ENCODE results near the gene TMEM169.

The TMEM169 gene

DNA sequence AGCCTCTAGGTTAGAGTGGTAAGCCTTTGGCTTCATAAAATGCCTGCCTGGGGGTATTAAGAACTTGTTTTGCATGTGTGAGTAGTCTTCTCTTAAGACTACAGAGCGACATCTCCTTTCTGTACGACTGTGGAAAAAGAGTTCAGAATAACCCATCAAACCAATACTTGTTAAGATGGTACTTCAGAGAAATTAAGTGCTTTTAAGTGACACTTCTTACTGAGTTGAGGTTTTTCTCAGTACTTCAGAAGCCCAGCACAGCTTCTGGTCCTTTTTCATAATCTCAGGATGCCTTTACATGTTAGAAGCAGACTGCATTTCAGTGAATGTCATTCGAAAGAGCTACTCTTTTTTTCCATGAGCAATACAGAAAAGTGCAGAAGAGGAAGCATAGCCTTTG, 38.3 kb downstream of the TMEM169 start:
- no peak for DNase-seq (ENCODE audit: low read depth, low spot score)
- Histone ChIP-seq H3K9me3 (ENCODE audit: low read depth, low read length) (no peaks in the 10 kb centered on the region), H3K36me3 (ENCODE audit: insufficient read depth, low read length) (peaks cover 100% of the 10 kb centered on the region), H3K9ac (ENCODE audit: insufficient read length) (peak overlapping the region; percentile 33), H3K27ac (peak overlapping the region; percentile 69), H3K4me3 (peak overlapping the region; percentile 41; the same call in 1 of the 2 replicates)
- TF ChIP-seq POLR2AphosphoS5 (IDR thresholded peaks at IDR 0.05; ENCODE audit: borderline replicate concordance, low read depth, low read length): peak; percentile 21; the same call in 1 of the 2 replicates
- TF ChIP-seq FOXP2 (optimal IDR thresholded peaks at IDR 0.05; ENCODE audit: control extremely low read depth, extremely low read length, insufficient read depth): no peak

DNA sequence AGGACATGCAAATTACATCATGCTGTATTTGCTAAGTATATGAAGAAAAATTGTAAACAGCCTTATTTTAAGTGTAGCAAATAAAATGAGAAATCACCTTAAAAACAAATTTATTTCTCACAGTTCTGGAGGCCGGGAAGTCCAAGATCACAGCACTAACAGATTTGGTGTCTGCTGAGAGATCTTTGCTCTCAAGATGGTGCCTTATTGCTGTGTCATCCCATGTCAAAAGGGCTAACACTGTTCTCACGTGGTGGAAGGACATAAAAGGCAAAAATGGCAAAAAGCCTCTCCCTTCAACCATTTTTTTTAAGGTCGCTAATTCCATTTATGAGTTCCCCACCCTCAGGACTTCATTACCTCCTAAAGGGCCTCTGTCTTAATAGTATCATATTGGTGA, 39.5 kb downstream of the TMEM169 start:
- H3K36me3 ChIP-seq (ENCODE audit: insufficient read depth, low read length): peaks cover 100% of the 10 kb centered on the region
- TF ChIP-seq EZH2 (IDR thresholded peaks at IDR 0.05) (no peak), FOXP2 (optimal IDR thresholded peaks at IDR 0.05; ENCODE audit: control extremely low read depth, extremely low read length, insufficient read depth) (no peak), POLR2AphosphoS5 (IDR thresholded peaks at IDR 0.05; ENCODE audit: borderline replicate concordance, low read depth, low read length) (no peak)
- no peak for DNase-seq (ENCODE audit: low read depth, low spot score)
- no peak overlapping the region for H3K27ac ChIP-seq
- no peak overlapping the region for H3K4me3 ChIP-seq
- no peak overlapping the region for H3K9ac ChIP-seq (ENCODE audit: insufficient read length)
- H3K9me3 ChIP-seq (ENCODE audit: low read depth, low read length): no peaks in the 10 kb centered on the region

DNA sequence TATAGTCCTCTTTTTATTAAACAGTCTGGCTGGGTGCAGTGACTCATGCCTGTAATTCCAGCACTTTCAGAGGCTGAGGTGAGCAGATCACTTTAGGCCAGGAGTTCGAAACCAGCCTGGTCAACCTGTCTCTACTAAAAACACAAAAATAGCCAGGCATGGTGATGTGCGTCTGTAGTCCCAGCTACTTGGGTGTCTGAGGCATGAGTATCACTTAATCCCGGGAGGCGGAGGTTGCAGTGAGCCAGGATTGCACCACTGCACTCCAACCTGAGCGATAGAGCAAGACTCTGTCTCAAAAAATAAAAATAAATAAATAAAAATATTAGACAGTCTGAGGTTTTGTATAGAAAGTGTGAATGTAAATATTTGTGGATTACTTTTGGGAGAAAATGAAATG, 45.2 kb downstream of the TMEM169 start:
- TF ChIP-seq FOXP2 (optimal IDR thresholded peaks at IDR 0.05; ENCODE audit: control extremely low read depth, extremely low read length, insufficient read depth) (no peak), EZH2 (IDR thresholded peaks at IDR 0.05) (no peak), POLR2AphosphoS5 (IDR thresholded peaks at IDR 0.05; ENCODE audit: borderline replicate concordance, low read depth, low read length) (no peak)
- no peak for DNase-seq (ENCODE audit: low read depth, low spot score)
- Histone ChIP-seq H3K9me3 (ENCODE audit: low read depth, low read length) (no peaks in the 10 kb centered on the region), H3K9ac (ENCODE audit: insufficient read length) (no peak overlapping the region), H3K36me3 (ENCODE audit: insufficient read depth, low read length) (peaks cover 96% of the 10 kb centered on the region), H3K4me3 (no peak overlapping the region), H3K27ac (no peak overlapping the region)

GRCh38 chr2:216130346-216130971, 48.7 kb downstream of the TMEM169 start:
- peaks cover 96% of the 10 kb centered on the region for H3K36me3 ChIP-seq (ENCODE audit: insufficient read depth, low read length)
- no peak for DNase-seq (ENCODE audit: low read depth, low spot score)
- TF ChIP-seq FOXP2 (optimal IDR thresholded peaks at IDR 0.05; ENCODE audit: control extremely low read depth, extremely low read length, insufficient read depth) (no peak), POLR2AphosphoS5 (IDR thresholded peaks at IDR 0.05; ENCODE audit: borderline replicate concordance, low read depth, low read length) (no peak), EZH2 (IDR thresholded peaks at IDR 0.05) (no peak)
- H3K9ac ChIP-seq (ENCODE audit: insufficient read length): no peak overlapping the region
- 0 out of 2 replicates have a peak overlapping the region, but pooled peaks have one; percentile 11 for H3K27ac ChIP-seq
- H3K9me3 ChIP-seq (ENCODE audit: low read depth, low read length): no peaks in the 10 kb centered on the region
- no peak overlapping the region for H3K4me3 ChIP-seq

DNA sequence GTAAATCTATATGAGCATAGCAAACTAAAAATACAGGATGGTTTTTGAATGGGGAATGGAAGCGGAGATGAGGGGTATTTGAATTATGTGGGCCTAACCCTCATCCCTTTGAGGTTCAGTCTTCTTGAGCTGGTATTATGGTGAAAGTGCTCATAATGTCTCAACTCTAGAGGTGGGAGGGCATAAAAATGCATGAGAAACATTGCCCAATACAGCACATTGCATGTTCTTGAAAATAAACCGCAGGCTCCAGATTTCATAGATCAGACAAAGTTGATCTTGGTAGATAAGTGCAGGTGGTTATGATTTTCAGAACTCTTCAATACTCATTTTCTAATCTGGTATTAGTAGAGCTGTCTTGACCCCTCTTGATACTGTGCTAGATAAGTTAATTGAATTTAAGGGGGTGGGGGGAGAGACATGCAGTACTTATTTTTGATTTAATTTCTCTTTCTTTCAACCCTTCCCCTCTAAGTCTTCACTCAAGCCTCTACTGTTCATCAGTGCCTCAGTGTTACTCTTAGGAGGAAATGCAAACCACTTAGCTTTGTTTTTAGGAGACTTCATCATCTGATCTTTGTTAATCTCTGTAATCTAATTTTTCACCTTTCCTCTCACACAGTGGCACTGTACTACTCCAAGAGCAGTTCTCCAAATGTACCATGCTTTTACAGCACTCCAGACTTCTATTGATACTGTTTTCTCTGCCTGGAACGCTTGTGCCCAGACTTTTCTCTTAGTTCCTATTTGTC, 49.6 kb downstream of the TMEM169 start:
- TF ChIP-seq EZH2 (IDR thresholded peaks at IDR 0.05): no peak
- TF ChIP-seq FOXP2 (optimal IDR thresholded peaks at IDR 0.05; ENCODE audit: control extremely low read depth, extremely low read length, insufficient read depth): no peak
- TF ChIP-seq POLR2AphosphoS5 (IDR thresholded peaks at IDR 0.05; ENCODE audit: borderline replicate concordance, low read depth, low read length): no peak
- Histone ChIP-seq H3K4me3 (no peak overlapping the region), H3K9me3 (ENCODE audit: low read depth, low read length) (no peaks in the 10 kb centered on the region), H3K27ac (no peak overlapping the region), H3K9ac (ENCODE audit: insufficient read length) (no peak overlapping the region), H3K36me3 (ENCODE audit: insufficient read depth, low read length) (peaks cover 96% of the 10 kb centered on the region)
- DNase-seq (ENCODE audit: low read depth, low spot score): no peak

DNA sequence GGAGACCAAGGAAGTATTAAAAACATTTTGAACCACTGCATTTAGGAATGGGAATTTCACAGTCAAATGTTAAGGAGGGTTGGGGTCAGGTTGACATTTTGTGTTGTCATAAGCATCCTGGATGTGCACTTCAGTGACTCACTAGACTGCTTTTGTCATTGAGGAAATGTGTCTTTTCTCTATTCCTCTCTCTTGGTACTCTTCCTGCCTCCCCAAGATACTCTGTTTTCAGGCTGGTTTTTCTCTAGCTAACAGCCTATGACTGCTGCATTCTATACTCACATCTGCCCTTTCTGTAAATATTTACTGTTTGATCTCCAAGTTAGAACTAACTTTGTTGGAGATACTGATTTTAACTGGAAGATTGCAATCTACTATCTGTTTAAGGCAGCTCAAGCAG, 50.9 kb downstream of the TMEM169 start:
- TF ChIP-seq POLR2AphosphoS5 (IDR thresholded peaks at IDR 0.05; ENCODE audit: borderline replicate concordance, low read depth, low read length): no peak
- TF ChIP-seq EZH2 (IDR thresholded peaks at IDR 0.05): no peak
- TF ChIP-seq FOXP2 (optimal IDR thresholded peaks at IDR 0.05; ENCODE audit: control extremely low read depth, extremely low read length, insufficient read depth): no peak
- no peak overlapping the region for H3K27ac ChIP-seq
- H3K4me3 ChIP-seq: no peak overlapping the region
- no peak overlapping the region for H3K9ac ChIP-seq (ENCODE audit: insufficient read length)
- H3K9me3 ChIP-seq (ENCODE audit: low read depth, low read length): no peaks in the 10 kb centered on the region
- H3K36me3 ChIP-seq (ENCODE audit: insufficient read depth, low read length): peaks cover 97% of the 10 kb centered on the region
- DNase-seq (ENCODE audit: low read depth, low spot score): no peak

GRCh38 chr2:216133397-216133796, 51.7 kb downstream of the TMEM169 start:
- H3K9me3 ChIP-seq (ENCODE audit: low read depth, low read length): no peaks in the 10 kb centered on the region
- no peak overlapping the region for H3K4me3 ChIP-seq
- TF ChIP-seq EZH2 (IDR thresholded peaks at IDR 0.05): no peak
- TF ChIP-seq POLR2AphosphoS5 (IDR thresholded peaks at IDR 0.05; ENCODE audit: borderline replicate concordance, low read depth, low read length): no peak; the same call in 1 of the 2 replicates
- TF ChIP-seq FOXP2 (optimal IDR thresholded peaks at IDR 0.05; ENCODE audit: control extremely low read depth, extremely low read length, insufficient read depth): no peak
- no peak for DNase-seq (ENCODE audit: low read depth, low spot score)
- H3K27ac ChIP-seq: peak overlapping the region; percentile 51; the same call in 1 of the 2 replicates
- H3K9ac ChIP-seq (ENCODE audit: insufficient read length): no peak overlapping the region
- H3K36me3 ChIP-seq (ENCODE audit: insufficient read depth, low read length): peaks cover 97% of the 10 kb centered on the region

DNA sequence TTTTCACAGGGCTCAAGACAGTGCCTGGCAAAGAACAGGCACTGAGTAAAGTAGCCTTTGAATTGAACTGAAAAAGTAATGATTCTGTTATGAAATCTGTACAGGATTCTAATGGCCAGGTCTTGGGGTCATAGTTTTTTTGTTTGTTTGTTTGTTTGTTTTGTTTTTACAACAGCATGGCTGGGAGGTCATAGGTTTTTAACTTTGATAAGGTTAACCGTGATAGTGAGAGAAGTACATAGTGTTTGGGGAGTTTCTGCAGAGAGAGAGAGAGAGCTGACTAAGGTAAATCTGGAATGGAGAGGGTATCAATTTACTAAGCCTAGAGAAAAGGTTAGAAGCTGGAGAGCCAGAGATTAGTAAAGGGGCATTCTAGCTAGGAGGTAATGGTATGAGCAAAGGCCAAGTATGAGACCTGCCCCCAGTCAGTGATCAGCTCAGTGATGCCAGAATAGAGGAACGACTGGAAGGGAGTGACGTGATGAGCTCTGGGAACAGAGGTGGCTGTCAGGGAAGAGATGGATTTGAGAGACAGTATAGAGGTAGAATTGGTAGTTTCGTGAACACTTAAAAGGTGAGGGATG, 53.3 kb downstream of the TMEM169 start:
- H3K27ac ChIP-seq: no peak overlapping the region
- H3K9me3 ChIP-seq (ENCODE audit: low read depth, low read length): no peaks in the 10 kb centered on the region
- DNase-seq (ENCODE audit: low read depth, low spot score): no peak
- no peak for TF ChIP-seq FOXP2 (optimal IDR thresholded peaks at IDR 0.05; ENCODE audit: control extremely low read depth, extremely low read length, insufficient read depth)
- no peak; the same call in 1 of the 2 replicates for TF ChIP-seq POLR2AphosphoS5 (IDR thresholded peaks at IDR 0.05; ENCODE audit: borderline replicate concordance, low read depth, low read length)
- no peak for TF ChIP-seq EZH2 (IDR thresholded peaks at IDR 0.05)
- H3K4me3 ChIP-seq: no peak overlapping the region
- no peak overlapping the region for H3K9ac ChIP-seq (ENCODE audit: insufficient read length)
- peaks cover 97% of the 10 kb centered on the region for H3K36me3 ChIP-seq (ENCODE audit: insufficient read depth, low read length)
